K562 treated with DMSO at 1 percent for 12 hours (cell line): Measurements from ENCODE around the gene TSHZ1. TPM values are rescaled to one million over a fixed set of nuclear protein-coding genes. Genes with fewer than 3 reads are reported as not detected.

Source experiments
- total RNA-seq: library from RNA; unstranded; fragments of 300-600 nt; gene quantifications from 2 replicates; pipeline ENCODE4 v1.2.3, GENCODE V29; 2022; ENCODE audit not compliant: insufficient read depth

TSHZ1 gene, protein sequence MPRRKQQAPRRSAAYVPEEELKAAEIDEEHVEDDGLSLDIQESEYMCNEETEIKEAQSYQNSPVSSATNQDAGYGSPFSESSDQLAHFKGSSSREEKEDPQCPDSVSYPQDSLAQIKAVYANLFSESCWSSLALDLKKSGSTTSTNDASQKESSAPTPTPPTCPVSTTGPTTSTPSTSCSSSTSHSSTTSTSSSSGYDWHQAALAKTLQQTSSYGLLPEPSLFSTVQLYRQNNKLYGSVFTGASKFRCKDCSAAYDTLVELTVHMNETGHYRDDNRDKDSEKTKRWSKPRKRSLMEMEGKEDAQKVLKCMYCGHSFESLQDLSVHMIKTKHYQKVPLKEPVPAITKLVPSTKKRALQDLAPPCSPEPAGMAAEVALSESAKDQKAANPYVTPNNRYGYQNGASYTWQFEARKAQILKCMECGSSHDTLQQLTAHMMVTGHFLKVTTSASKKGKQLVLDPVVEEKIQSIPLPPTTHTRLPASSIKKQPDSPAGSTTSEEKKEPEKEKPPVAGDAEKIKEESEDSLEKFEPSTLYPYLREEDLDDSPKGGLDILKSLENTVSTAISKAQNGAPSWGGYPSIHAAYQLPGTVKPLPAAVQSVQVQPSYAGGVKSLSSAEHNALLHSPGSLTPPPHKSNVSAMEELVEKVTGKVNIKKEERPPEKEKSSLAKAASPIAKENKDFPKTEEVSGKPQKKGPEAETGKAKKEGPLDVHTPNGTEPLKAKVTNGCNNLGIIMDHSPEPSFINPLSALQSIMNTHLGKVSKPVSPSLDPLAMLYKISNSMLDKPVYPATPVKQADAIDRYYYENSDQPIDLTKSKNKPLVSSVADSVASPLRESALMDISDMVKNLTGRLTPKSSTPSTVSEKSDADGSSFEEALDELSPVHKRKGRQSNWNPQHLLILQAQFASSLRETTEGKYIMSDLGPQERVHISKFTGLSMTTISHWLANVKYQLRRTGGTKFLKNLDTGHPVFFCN (N-terminal part only)
- 2.0 and 8.6 TPM in 2 replicates for total RNA-seq

DNA sequence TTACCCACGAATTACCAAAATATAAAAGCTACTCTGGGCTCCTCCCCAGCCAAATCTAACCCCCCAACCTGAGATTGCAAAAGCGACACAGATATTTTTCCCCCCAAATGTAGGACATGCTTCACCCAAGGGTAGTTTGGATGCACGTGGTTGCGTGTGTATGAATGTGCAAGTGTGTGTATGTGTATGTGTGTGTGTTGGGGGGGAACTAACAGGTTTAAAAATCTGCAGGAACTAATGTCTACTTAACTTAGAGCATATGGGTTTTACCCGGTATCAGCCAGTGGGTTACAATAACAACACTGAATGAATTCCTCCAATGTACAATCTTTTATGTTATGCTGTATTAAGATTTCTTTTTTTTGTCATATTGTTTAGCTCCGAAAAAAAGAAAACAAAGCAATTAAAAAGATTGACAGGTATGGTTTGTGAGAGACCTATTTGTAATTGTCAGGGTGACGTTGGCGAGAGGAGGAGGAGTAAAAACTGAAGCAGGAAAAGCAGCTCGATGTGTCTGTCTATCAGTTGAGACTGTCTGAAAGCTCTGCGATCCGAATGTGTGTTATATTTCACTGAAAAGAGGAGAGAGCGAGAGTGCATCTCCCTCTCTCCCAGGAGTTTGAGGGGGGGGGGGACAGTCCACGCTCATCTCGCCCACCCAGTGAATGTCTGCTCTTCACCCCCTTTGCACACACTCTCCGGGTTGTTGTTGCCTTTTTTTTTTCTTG is at the start of gene TSHZ1:
TSS of gene TSHZ1 (plus strand) at position 524 of the 728 bp plus-strand sequence. CDS start 1,080 bp downstream, outside the sequence.

DNA sequence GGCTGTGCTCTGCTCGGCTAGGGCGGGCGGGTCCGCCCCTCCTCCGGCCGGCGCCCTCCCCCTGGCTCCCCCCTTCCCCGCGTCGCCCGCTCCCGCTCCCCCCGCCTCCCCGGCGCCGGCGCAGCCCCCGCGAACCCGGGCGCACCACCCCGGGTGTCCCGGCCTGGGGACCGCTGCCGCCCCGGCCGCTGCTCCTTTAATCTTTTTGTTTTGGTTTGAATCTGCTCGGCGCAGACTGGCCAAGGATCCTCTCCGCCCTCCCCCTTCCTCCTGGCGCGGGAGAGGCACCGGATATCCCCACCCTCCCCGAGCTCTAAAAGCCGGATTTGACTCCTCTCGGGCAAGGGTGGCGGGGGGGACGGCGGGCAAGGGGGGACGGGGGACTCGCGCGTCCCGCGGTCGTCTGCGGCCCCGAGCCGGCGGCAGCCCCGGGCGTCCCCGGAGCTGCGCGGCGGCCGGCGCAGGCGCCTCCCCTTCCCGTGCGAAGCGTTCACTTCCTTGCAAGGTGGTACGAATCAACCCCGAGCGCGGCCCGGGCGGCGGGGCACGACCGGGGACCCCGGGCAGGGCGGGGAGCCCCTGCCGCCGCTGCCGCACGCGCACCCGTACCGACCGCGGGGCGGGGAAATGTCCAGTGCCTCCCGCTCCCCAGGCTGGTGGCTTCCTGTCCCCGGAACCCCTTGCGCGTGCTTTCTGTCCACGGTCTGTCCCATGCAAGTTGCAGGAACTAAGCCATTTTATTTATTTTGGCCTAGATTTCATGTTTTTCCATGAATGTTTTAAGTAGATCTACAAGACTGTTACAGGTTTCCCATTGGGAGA is 1.3 kb upstream of the TSHZ1 start, which contains the start of gene PTGR3:
TSS of gene PTGR3 (minus strand) at position 11 of the 822 bp plus-strand sequence. CDS start 81 bp downstream, outside the sequence.

Other genes with a start within 250 kb of the TSHZ1 start
- gene PTGR3, start 1.7 kb upstream of the TSHZ1 start, total RNA-seq: 9.0 and 14.3 TPM in 2 replicates
- gene SMIM21, start 216.9 kb downstream of the TSHZ1 start, total RNA-seq: not detected in 2 replicates